Measurements from ENCODE around the gene ADRM1.

ADRM1 gene

GRCh38 chr20:62306414-62307187 is 3.8 kb downstream of the ADRM1 start:
- DNase-seq (ENCODE audit: insufficient read length, low spot score) (no peak), FAIRE-seq (no peak)
- TF ChIP-seq POLR2A (IDR thresholded peaks at IDR 0.05; ENCODE audit: low read depth, low read length): no peak

- no peak for TF ChIP-seq POLR2A (IDR thresholded peaks at IDR 0.05; ENCODE audit: low read depth, low read length)
- FAIRE-seq (no peak), DNase-seq (ENCODE audit: insufficient read length, low spot score) (no peak)
Observed at GRCh38 chr20:62307226-62308101, 4.7 kb downstream of the ADRM1 start.

- no peak for FAIRE-seq
- TF ChIP-seq POLR2A (IDR thresholded peaks at IDR 0.05; ENCODE audit: low read depth, low read length): no peak
- DNase-seq (ENCODE audit: insufficient read length, low spot score): no peak
Observed at GRCh38 chr20:62308102-62308822, 5.5 kb downstream of the ADRM1 start.

- DNase-seq (ENCODE audit: insufficient read length, low spot score) (no peak), FAIRE-seq (no peak)
- no peak for TF ChIP-seq POLR2A (IDR thresholded peaks at IDR 0.05; ENCODE audit: low read depth, low read length)
Observed at GRCh38 chr20:62309198-62309944, 6.6 kb downstream of the ADRM1 start.

- FAIRE-seq (no peak), DNase-seq (ENCODE audit: insufficient read length, low spot score) (no peak)
- TF ChIP-seq POLR2A (IDR thresholded peaks at IDR 0.05; ENCODE audit: low read depth, low read length): no peak
Observed at GRCh38 chr20:62309947-62310756, 7.4 kb downstream of the ADRM1 start.

- no peak for TF ChIP-seq POLR2A (IDR thresholded peaks at IDR 0.05; ENCODE audit: low read depth, low read length)
- FAIRE-seq (no peak), DNase-seq (ENCODE audit: insufficient read length, low spot score) (no peak)
Observed at GRCh38 chr20:62310757-62311121, 7.9 kb downstream of the ADRM1 start.

GRCh38 chr20:62311150-62311549 is 8.4 kb downstream of the ADRM1 start:
- FAIRE-seq (no peak), DNase-seq (ENCODE audit: insufficient read length, low spot score) (no peak)
- TF ChIP-seq POLR2A (IDR thresholded peaks at IDR 0.05; ENCODE audit: low read depth, low read length): no peak

- no peak for DNase-seq (ENCODE audit: insufficient read length, low spot score)
Observed at GRCh38 chr20:62311832-62312661, 9.2 kb downstream of the ADRM1 start.

GRCh38 chr20:62312662-62312977 is 9.8 kb downstream of the ADRM1 start:
- no peak for FAIRE-seq
- no peak for TF ChIP-seq POLR2A (IDR thresholded peaks at IDR 0.05; ENCODE audit: low read depth, low read length)
- no peak for DNase-seq (ENCODE audit: insufficient read length, low spot score)

More at GRCh38 chr20:62311832-62312661, 9.2 kb downstream of the ADRM1 start:
- FAIRE-seq: no peak
- no peak for TF ChIP-seq POLR2A (IDR thresholded peaks at IDR 0.05; ENCODE audit: low read depth, low read length)

GRCh38 chr20:62313021-62313420 is 10.2 kb downstream of the ADRM1 start:
- TF ChIP-seq POLR2A (IDR thresholded peaks at IDR 0.05; ENCODE audit: low read depth, low read length): no peak
- no peak for FAIRE-seq
- DNase-seq (ENCODE audit: insufficient read length, low spot score): no peak

- DNase-seq (ENCODE audit: insufficient read length, low spot score) (no peak), FAIRE-seq (no peak)
- TF ChIP-seq POLR2A (IDR thresholded peaks at IDR 0.05; ENCODE audit: low read depth, low read length): no peak
Observed at GRCh38 chr20:62313460-62314338, 10.9 kb downstream of the ADRM1 start.

All from H54 (cell line).